Thyroid gland (tissue), 4 donors: ENCODE measurements around the gene EIF3L.

Source experiments
- POLR2A ChIP-seq, 2 donors: fragments of 450-650 bp; IDR thresholded peaks; one replicate each; pipeline ENCODE4 v1.6.1; 2017; ENCODE audit warnings: antibody characterized with exemption in 2 of 2, mild to moderate bottlenecking in 2 of 2, moderate library complexity in 1 of 2
- TF ChIP-seq, protein P1 (sequence below), 6 experiments: fragments of 200-600 bp in 3 of 6; fragments of 450-650 bp in 3 of 6; sonication (generic) in 3 of 6; IDR thresholded peaks; one replicate each; pipeline ENCODE4 v1.5.1; 2016 to 2019; ENCODE audit warnings: antibody characterized with exemption in 6 of 6, mild to moderate bottlenecking in 2 of 6, inconsistent platforms in 1 of 6, moderate library complexity in 1 of 6

- TF ChIP-seq, protein P1, sequence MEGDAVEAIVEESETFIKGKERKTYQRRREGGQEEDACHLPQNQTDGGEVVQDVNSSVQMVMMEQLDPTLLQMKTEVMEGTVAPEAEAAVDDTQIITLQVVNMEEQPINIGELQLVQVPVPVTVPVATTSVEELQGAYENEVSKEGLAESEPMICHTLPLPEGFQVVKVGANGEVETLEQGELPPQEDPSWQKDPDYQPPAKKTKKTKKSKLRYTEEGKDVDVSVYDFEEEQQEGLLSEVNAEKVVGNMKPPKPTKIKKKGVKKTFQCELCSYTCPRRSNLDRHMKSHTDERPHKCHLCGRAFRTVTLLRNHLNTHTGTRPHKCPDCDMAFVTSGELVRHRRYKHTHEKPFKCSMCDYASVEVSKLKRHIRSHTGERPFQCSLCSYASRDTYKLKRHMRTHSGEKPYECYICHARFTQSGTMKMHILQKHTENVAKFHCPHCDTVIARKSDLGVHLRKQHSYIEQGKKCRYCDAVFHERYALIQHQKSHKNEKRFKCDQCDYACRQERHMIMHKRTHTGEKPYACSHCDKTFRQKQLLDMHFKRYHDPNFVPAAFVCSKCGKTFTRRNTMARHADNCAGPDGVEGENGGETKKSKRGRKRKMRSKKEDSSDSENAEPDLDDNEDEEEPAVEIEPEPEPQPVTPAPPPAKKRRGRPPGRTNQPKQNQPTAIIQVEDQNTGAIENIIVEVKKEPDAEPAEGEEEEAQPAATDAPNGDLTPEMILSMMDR (IDR thresholded peaks at IDR 0.05) = no peak
- no peak for TF ChIP-seq POLR2A (IDR thresholded peaks at IDR 0.05)
These were observed 4.3 kb upstream of the EIF3L start for GRCh38 chr22:37844904-37845329.
